ENCODE data around the gene NUDT3.

DNA sequence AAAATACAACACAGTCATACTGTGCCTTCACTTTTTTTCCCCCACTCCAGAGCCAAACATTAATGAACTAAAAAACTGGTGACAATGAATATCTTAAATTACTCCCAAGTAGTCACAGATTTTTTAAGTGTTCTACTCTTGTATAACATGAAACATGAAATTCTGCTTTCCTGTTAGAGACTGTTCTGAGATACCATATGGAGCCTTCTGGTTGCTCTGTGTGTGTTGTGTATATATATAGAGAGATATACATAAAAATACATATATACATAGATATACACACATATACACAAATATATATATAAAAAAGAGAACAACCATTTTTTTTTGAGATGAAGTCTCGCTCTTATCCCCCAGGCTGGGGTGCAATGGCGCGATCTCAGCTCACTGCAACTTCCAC, 63.5 kb downstream of the NUDT3 start:
- TF ChIP-seq NR3C1 (IDR thresholded peaks at IDR 0.05) (no peak), CTCF (IDR thresholded peaks at IDR 0.05) (no peak), CBX2 (IDR thresholded peaks at IDR 0.05; ENCODE audit: borderline replicate concordance, low read depth) (no peak)

All from A549 (cell line).